Colonic mucosa (tissue), 4 donors: ENCODE results near the gene SIRT1. TPM values are rescaled to one million over a fixed set of nuclear protein-coding genes. Genes with fewer than 3 reads are reported as not detected.
"Not testable (repeated sequence)": the region's sequence is repeated elsewhere in the genome, so short reads cannot be mapped to it uniquely, and the experiment has no call there.

Source experiments
- DNase-seq: peaks from one replicate; pipeline ENCODE4 v3.0.0-alpha.2; 2020
- H3K27ac ChIP-seq: fragments of 200-600 bp; one replicate; pipeline ENCODE4 v1.8.0; 2021
- H3K27me3 ChIP-seq: fragments of 200-600 bp; one replicate; pipeline ENCODE4 v1.8.0; 2021
- H3K36me3 ChIP-seq: fragments of 200-600 bp; one replicate; pipeline ENCODE4 v1.8.0; 2021
- H3K4me1 ChIP-seq: fragments of 200-600 bp; one replicate; pipeline ENCODE4 v1.8.0; 2021; ENCODE audit warnings: mild to moderate bottlenecking
- H3K4me3 ChIP-seq: fragments of 200-600 bp; one replicate; pipeline ENCODE4 v1.8.0; 2021
- H3K9ac ChIP-seq, 2 donors: one replicate each; pipeline ENCODE4 v1.7.0; 2013; ENCODE audit warnings: control low read depth in 2 of 2, low read depth in 2 of 2, low read length in 2 of 2
- H3K9me3 ChIP-seq: fragments of 200-600 bp; one replicate; pipeline ENCODE4 v1.8.0; 2021
- intact Hi-C: fragments of 100-400 bp; cut with DNase I; formaldehyde crosslinking; loops from one replicate; pipeline ENCODE4 v1.14.1; 2022
- total RNA-seq, 2 donors: library from RNA; stranded (reverse); fragmentation: NEBNext Ultra II Directional in 1 of 2; extraction: Animal tissue kit (Norgen Biotek cat#: 25700) in 1 of 2; gene quantifications; one replicate each; pipeline ENCODE4 v1.2.1, GENCODE V29; 2021
- TF ChIP-seq, protein P1 (sequence below): fragments of 200-600 bp; IDR thresholded peaks from one replicate; pipeline ENCODE4 v1.8.0; 2022; ENCODE audit warnings: antibody characterized with exemption, mild to moderate bottlenecking
- donor health status: healthy.
- donor health status: DM: no; HTN: no; CAD: no.
- donor health status: DM: no; HTN: no; CAD: no.

The SIRT1 gene
- total RNA-seq, 2 donors from 2014 or later = 11.7 to 20.4 TPM

DNA sequence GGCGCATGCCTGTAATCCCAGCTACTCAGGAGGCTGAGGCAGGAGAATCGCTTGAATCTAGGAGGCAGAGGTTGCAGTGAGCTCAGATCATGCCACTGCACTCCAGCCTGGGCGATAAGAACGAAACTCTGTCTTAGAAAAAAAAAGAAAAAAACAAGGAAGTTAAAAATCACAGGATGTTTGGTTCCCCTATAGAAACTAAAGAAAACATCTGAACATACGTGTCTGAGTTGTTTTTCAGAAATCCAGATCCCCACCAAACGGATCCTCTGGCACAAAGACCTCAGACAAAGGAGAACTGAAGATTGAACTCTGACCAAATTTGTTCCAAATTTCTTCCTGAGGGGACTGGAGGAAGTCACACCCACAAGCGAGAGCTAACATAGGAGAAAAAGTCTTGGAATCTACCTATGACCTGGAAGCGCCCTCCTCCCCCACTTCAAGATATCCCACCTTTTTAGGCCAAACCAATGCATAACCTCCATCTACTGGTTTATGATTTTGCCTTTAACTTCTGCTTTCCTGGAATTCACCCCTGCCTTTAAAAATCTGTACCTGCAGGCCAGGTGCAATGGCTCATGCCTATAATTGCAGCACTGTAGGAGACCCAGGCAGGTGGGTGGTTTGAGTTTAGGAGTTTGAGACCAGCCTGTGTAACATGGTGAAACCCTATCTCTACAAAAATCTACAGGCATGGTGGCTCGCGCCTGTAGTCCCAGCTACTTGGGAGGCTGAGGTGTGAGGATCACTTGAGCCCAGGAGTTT, 19.7 kb upstream of the SIRT1 start:
- Histone ChIP-seq H3K4me3 (no peak overlapping the region), H3K27me3 (no peaks in the 10 kb centered on the region), H3K9ac (no peak overlapping the region), H3K4me1 (no peaks in the 10 kb centered on the region), H3K36me3 (no peaks in the 10 kb centered on the region), H3K27ac (no peak overlapping the region), H3K9me3 (no peaks in the 10 kb centered on the region)
- TF ChIP-seq, protein P1, sequence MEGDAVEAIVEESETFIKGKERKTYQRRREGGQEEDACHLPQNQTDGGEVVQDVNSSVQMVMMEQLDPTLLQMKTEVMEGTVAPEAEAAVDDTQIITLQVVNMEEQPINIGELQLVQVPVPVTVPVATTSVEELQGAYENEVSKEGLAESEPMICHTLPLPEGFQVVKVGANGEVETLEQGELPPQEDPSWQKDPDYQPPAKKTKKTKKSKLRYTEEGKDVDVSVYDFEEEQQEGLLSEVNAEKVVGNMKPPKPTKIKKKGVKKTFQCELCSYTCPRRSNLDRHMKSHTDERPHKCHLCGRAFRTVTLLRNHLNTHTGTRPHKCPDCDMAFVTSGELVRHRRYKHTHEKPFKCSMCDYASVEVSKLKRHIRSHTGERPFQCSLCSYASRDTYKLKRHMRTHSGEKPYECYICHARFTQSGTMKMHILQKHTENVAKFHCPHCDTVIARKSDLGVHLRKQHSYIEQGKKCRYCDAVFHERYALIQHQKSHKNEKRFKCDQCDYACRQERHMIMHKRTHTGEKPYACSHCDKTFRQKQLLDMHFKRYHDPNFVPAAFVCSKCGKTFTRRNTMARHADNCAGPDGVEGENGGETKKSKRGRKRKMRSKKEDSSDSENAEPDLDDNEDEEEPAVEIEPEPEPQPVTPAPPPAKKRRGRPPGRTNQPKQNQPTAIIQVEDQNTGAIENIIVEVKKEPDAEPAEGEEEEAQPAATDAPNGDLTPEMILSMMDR = no peak
- no peak for DNase-seq
- intact Hi-C loops = no loop called here

- intact Hi-C loops = no loop called here
- Histone ChIP-seq H3K4me3 (no peak overlapping the region), H3K9ac (no peak overlapping the region), H3K9me3 (no peaks in the 10 kb centered on the region), H3K27me3 (no peaks in the 10 kb centered on the region), H3K4me1 (no peaks in the 10 kb centered on the region), H3K36me3 (no peaks in the 10 kb centered on the region), H3K27ac (no peak overlapping the region)
- TF ChIP-seq, protein P1 = no peak
- no peak for DNase-seq
Observed at GRCh38 chr10:67868132-67868531, 16.3 kb upstream of the SIRT1 start.

GRCh38 chr10:67869996-67870395, 14.5 kb upstream of the SIRT1 start:
- Histone ChIP-seq H3K9me3 (no peaks in the 10 kb centered on the region), H3K27me3 (no peaks in the 10 kb centered on the region), H3K4me3 (no peak overlapping the region), H3K4me1 (no peaks in the 10 kb centered on the region), H3K27ac (no peak overlapping the region), H3K36me3 (no peaks in the 10 kb centered on the region), H3K9ac (no peak overlapping the region)
- no peak for DNase-seq
- intact Hi-C loops = no loop called here
- TF ChIP-seq, protein P1 = no peak

DNA sequence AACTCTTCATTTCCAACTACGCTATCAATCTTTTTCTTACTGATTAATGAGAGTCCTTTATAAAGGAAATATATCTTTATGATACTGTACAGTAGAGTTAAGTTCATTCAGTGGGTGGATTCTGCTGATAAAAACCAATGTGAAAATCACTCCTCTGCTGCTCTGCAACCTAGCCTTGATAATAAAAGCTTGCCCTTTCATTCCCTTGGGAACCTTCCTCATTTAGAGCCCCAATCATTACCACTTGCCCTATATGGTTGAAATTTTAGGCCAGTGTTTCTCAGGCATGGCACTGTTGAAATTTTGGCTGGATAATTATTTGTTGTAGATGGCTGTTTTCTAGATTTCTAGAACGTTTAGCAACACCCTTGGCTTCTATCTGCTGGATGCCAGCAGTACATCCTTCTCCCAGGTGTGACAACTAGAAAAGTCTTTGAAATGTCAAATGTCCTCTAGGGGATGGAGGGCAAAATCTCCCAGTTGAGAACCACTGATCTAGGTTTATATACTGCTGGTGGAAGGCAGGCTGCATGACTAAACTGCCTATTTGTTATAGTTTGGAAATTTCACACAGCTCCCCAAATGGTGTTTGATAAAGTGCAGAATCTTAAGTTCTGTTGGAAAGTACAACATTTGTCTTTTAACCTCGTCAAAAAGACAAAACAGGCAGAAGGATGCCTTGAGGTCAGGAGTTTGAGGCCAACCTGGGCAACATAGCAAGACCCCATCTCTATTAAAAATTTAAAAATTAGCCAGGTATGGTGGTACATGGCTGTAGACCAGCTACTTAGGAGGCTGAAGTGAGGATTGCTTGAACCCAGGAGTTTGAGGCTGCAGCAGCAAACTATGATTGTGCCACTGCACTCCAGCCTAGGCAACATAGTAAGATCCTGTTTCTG, 8.9 kb upstream of the SIRT1 start:
- Histone ChIP-seq H3K9ac (no peak overlapping the region), H3K9me3 (no peaks in the 10 kb centered on the region), H3K36me3 (no peaks in the 10 kb centered on the region), H3K4me3 (no peak overlapping the region), H3K27me3 (no peaks in the 10 kb centered on the region), H3K4me1 (no peaks in the 10 kb centered on the region), H3K27ac (no peak overlapping the region)
- DNase-seq = no peak
- intact Hi-C loops = no loop called here
- TF ChIP-seq, protein P1 = no peak

DNA sequence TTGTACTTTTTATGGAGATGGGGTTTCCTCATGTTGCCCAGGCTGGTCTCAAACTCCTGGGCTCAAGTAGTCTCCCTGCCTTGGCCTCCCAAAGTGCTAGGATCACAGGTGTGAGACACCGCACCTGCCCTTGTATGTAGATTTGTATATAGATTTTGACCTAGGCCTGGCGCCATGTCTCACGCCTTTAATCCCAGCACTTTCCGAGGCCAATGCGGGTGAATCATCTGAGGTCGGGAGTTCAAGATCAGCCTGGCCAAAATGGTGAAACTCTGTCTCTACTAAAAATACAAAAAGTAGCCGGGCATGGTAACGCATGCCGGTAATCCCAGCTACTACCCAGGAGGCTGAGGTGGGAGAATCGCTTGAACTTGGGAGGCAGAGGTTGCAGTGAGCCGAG, 7.0 kb upstream of the SIRT1 start:
- H3K9me3 ChIP-seq, H3K27ac ChIP-seq, intact Hi-C loops, H3K36me3 ChIP-seq, H3K27me3 ChIP-seq, H3K9ac ChIP-seq, H3K4me1 ChIP-seq, DNase-seq, H3K4me3 ChIP-seq: not testable (repeated sequence)
